Retinal pigment epithelial cell (primary cell): ENCODE measurements around the gene CCDC30.
"Not testable (repeated sequence)": the region's sequence is repeated elsewhere in the genome, so short reads cannot be mapped to it uniquely, and the experiment has no call there.

Experiments
- DNase-seq: peaks from one replicate; pipeline ENCODE4 v3.0.0-alpha.2; 2010; ENCODE audit warnings: low read depth
- H3K4me3 ChIP-seq: 2 replicates; pipeline ENCODE4 v1.5.1; 2011; ENCODE audit warnings: mild to moderate bottlenecking, low read length, control low read depth, moderate library complexity
- CTCF ChIP-seq: conservative IDR thresholded peaks from 2 replicates; pipeline ENCODE4 v1.5.1; 2011; ENCODE audit warnings: low read depth, low read length, control low read depth, inconsistent platforms

The CCDC30 gene

GRCh38 chr1:42466030-42466429, 2.9 kb downstream of the CCDC30 start:
- H3K4me3 ChIP-seq, result no peak overlapping the region
- no peak for DNase-seq
- no peak for TF ChIP-seq CTCF

- TF ChIP-seq CTCF, result no peak
- no peak overlapping the region for H3K4me3 ChIP-seq
- no peak for DNase-seq
These were observed 6.6 kb downstream of the CCDC30 start for GRCh38 chr1:42469727-42470126.

- TF ChIP-seq CTCF, result no peak
- DNase-seq, result no peak
These were observed 13.5 kb downstream of the CCDC30 start for GRCh38 chr1:42476605-42477004.

GRCh38 chr1:42477354-42477753, 14.3 kb downstream of the CCDC30 start:
- H3K4me3 ChIP-seq, DNase-seq: not testable (repeated sequence)

More at GRCh38 chr1:42476605-42477004, 13.5 kb downstream of the CCDC30 start:
- no peak overlapping the region for H3K4me3 ChIP-seq

- H3K4me3 ChIP-seq, result no peak overlapping the region
- no peak for TF ChIP-seq CTCF
- no peak for DNase-seq
These were observed 14.7 kb downstream of the CCDC30 start for GRCh38 chr1:42477775-42478174.

- DNase-seq, result no peak
- TF ChIP-seq CTCF, result peak; percentile 11
- H3K4me3 ChIP-seq, result no peak overlapping the region
These were observed 16.5 kb downstream of the CCDC30 start for GRCh38 chr1:42479621-42480020.

GRCh38 chr1:42480921-42481320, 17.8 kb downstream of the CCDC30 start:
- no peak for DNase-seq
- H3K4me3 ChIP-seq, result no peak overlapping the region
- no peak for TF ChIP-seq CTCF

GRCh38 chr1:42482635-42483153, 19.6 kb downstream of the CCDC30 start:
- H3K4me3 ChIP-seq, result no peak overlapping the region
- no peak for TF ChIP-seq CTCF
- DNase-seq, result no peak
